NCI-H1105 (cell line): ENCODE results near the gene RBL2.

Experiments
- DNase-seq: peaks from one replicate; lab custom pipeline; 2025; lab: John Stamatoyannopoulos, UW

RBL2 gene

GRCh38 chr16:53456625-53457024 lies 22.4 kb downstream of the RBL2 start:
- DNase-seq = no peak

GRCh38 chr16:53457670-53458069 lies 23.4 kb downstream of the RBL2 start:
- no peak for DNase-seq

- no peak for DNase-seq
These were observed 24.4 kb downstream of the RBL2 start for GRCh38 chr16:53458635-53459034.

- DNase-seq = peak; percentile 73
These were observed 31.5 kb downstream of the RBL2 start for GRCh38 chr16:53465606-53466280.

- no peak for DNase-seq
These were observed 42.6 kb downstream of the RBL2 start for GRCh38 chr16:53476867-53477266.

- no peak for DNase-seq
These were observed 44.7 kb downstream of the RBL2 start for GRCh38 chr16:53478965-53479364.

- DNase-seq = no peak
These were observed 46.1 kb downstream of the RBL2 start for GRCh38 chr16:53480394-53480793.

- no peak for DNase-seq
These were observed 47.9 kb downstream of the RBL2 start for GRCh38 chr16:53482123-53482522.

- no peak for DNase-seq
These were observed 50.3 kb downstream of the RBL2 start for GRCh38 chr16:53484542-53484941.

- DNase-seq = no peak
These were observed 52.0 kb downstream of the RBL2 start for GRCh38 chr16:53486230-53486629.

GRCh38 chr16:53489755-53490154 lies 55.5 kb downstream of the RBL2 start:
- DNase-seq = no peak

GRCh38 chr16:53492503-53492902 lies 58.2 kb downstream of the RBL2 start:
- DNase-seq = no peak

GRCh38 chr16:53494636-53495035 lies 60.4 kb downstream of the RBL2 start:
- DNase-seq = no peak

- no peak for DNase-seq
These were observed 61.1 kb downstream of the RBL2 start for GRCh38 chr16:53495325-53495724.

GRCh38 chr16:53498984-53499383 lies 64.7 kb downstream of the RBL2 start:
- DNase-seq = no peak

- no peak for DNase-seq
These were observed 67.1 kb downstream of the RBL2 start for GRCh38 chr16:53501216-53501859.

GRCh38 chr16:53502331-53503269 lies 68.3 kb downstream of the RBL2 start, which contains the start of gene AKTIP:
Gene AKTIP, minus strand, starts transcription at chr16:53503209. Its CDS starts 2,950 bp downstream, at chr16:53500259.
- DNase-seq = peak; percentile 77

GRCh38 chr16:53503270-53503923 lies 69.1 kb downstream of the RBL2 start:
- DNase-seq = peak; percentile 100

- peak; percentile 18 for DNase-seq
These were observed 69.9 kb downstream of the RBL2 start for GRCh38 chr16:53503991-53504663.

GRCh38 chr16:53504665-53505064 lies 70.4 kb downstream of the RBL2 start:
- no peak for DNase-seq

GRCh38 chr16:53506254-53506653 lies 72.0 kb downstream of the RBL2 start:
- no peak for DNase-seq
